Fibroblast of lung (primary cell): Measurements from ENCODE around the gene ENOX1.

Experiments
- CTCF ChIP-seq, 2 donors: IDR thresholded peaks in 1 of 2; conservative IDR thresholded peaks in 1 of 2; 1 replicate in 1 of 2; 2 replicates in 1 of 2; pipeline ENCODE4 v1.5.1; 2011 to 2012; ENCODE audit warnings: low read length in 2 of 2, control low read depth in 1 of 2, inconsistent platforms in 1 of 2, low read depth in 1 of 2, mild to moderate bottlenecking in 1 of 2
- EZH2 ChIP-seq: IDR thresholded peaks from 2 replicates; pipeline ENCODE4 v1.5.1; 2012; ENCODE audit warnings: low read length, control low read depth, mild to moderate bottlenecking; ENCODE audit errors: missing control alignments

DNA sequence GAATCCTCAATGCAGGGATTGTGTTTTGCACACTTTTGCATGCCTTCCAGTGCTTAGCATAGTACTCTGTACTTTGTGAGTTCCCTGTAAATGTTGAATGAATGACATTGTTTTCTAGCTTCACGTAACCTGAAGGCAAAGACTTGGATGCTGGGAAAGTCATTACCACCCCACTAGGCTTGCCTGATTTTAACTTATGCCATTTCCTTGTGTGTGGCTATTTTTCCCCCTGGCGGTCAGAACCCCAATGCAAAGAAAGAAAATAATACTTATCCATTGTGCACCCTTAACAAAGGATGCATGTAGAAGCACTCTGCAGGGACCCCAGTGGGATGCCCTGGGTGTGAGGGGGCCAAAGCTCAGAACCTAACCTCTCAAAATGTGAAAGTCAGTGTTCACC, 1.2 kb upstream of the ENOX1 start:
- TF ChIP-seq CTCF (conservative IDR thresholded peaks at IDR 0.05 in 1 of 2, IDR thresholded peaks at IDR 0.05 in 1 of 2; ENCODE audit: low read depth in 1 of 2, low read length in 2 of 2) (peak; percentile 53 to 63), EZH2 (no peak)
